ENCODE measurements around the gene COL6A2. TPM values are rescaled to one million over a fixed set of nuclear protein-coding genes. Genes with fewer than 3 reads are reported as not detected.

COL6A2 gene
- 74.4 and 78.3 TPM in 2 replicates for total RNA-seq (2014; rRNA removed; shearing (Covaris generic))

GRCh38 chr21:46097336-46098293, at the start of gene COL6A2:
TSS of gene COL6A2 (plus strand) at chr21:46098112.

GRCh38 chr21:46155514-46156377, 57.8 kb downstream of the COL6A2 start, which contains the start of gene FTCD:
TSS of gene FTCD (minus strand) at chr21:46155579. CDS start at chr21:46155523, 56 bp downstream.

Small RNA genes lying within 50 kb of the gene (small RNA-seq; reads per million reads assigned to genes)
- not detected for gene PSMA6P3

Other genes with a start within 250 kb of the COL6A2 start
- gene COL6A1, start 116.3 kb upstream of the COL6A2 start, total RNA-seq (2014; rRNA removed; shearing (Covaris generic)), result 93.3 and 98.2 TPM in 2 replicates
- 0.05 TPM in 1 of 2 replicates, not detected in the other for gene FTCD, start 57.5 kb downstream of the COL6A2 start, total RNA-seq (2014; rRNA removed; shearing (Covaris generic))
- 6.9 and 9.7 TPM in 2 replicates for gene SPATC1L, start 86.3 kb downstream of the COL6A2 start, total RNA-seq (2014; rRNA removed; shearing (Covaris generic))
- gene LSS, start 130.7 kb downstream of the COL6A2 start, total RNA-seq (2014; rRNA removed; shearing (Covaris generic)), result 24.1 and 30.7 TPM in 2 replicates
- gene MCM3AP, start 187.5 kb downstream of the COL6A2 start, total RNA-seq (2014; rRNA removed; shearing (Covaris generic)), result 57.9 and 60.6 TPM in 2 replicates
- gene YBEY, start 188.2 kb downstream of the COL6A2 start, total RNA-seq (2014; rRNA removed; shearing (Covaris generic)), result 14.0 and 20.2 TPM in 2 replicates
- 14.3 and 20.6 TPM in 2 replicates for gene C21orf58, start 225.8 kb downstream of the COL6A2 start, total RNA-seq (2014; rRNA removed; shearing (Covaris generic))
- 20.9 and 43.9 TPM in 2 replicates for gene PCNT, start 226.0 kb downstream of the COL6A2 start, total RNA-seq (2014; rRNA removed; shearing (Covaris generic))